Skeletal muscle satellite cell (primary cell): ENCODE data around the gene PSMD9.
A peak's percentile ranks its signal among the peaks of the same experiment; 100 is the strongest.
"Not testable (repeated sequence)": the region's sequence is repeated elsewhere in the genome, so short reads cannot be mapped to it uniquely, and the experiment has no call there.

ENCODE experiments used
- H3K27me3 ChIP-seq: 2 replicates; pipeline ENCODE4 v1.7.0; 2013; ENCODE audit warnings: low read length; ENCODE audit not compliant: control insufficient read depth, insufficient read depth
- H3K36me3 ChIP-seq: 2 replicates; pipeline ENCODE4 v1.7.0; 2013; ENCODE audit warnings: mild to moderate bottlenecking, control low read depth, low read length; ENCODE audit not compliant: insufficient read depth
- H3K4me1 ChIP-seq: 2 replicates; pipeline ENCODE4 v1.7.0; 2013; ENCODE audit warnings: low read length; ENCODE audit not compliant: control insufficient read depth, insufficient read depth
- H3K4me2 ChIP-seq: 2 replicates; pipeline ENCODE4 v1.7.0; 2013; ENCODE audit warnings: mild to moderate bottlenecking, low read length
- H3K4me3 ChIP-seq: 2 replicates; pipeline ENCODE4 v1.7.0; 2013; ENCODE audit warnings: low read length
- H3K9ac ChIP-seq: 2 replicates; pipeline ENCODE4 v1.7.0; 2013; ENCODE audit warnings: mild to moderate bottlenecking, low read depth, low read length, moderate library complexity
- H3K9me3 ChIP-seq: replicated peaks from 2 replicates; pipeline ENCODE4 v1.7.0; 2013; ENCODE audit warnings: mild to moderate bottlenecking, control low read depth, low read length

Gene PSMD9

DNA sequence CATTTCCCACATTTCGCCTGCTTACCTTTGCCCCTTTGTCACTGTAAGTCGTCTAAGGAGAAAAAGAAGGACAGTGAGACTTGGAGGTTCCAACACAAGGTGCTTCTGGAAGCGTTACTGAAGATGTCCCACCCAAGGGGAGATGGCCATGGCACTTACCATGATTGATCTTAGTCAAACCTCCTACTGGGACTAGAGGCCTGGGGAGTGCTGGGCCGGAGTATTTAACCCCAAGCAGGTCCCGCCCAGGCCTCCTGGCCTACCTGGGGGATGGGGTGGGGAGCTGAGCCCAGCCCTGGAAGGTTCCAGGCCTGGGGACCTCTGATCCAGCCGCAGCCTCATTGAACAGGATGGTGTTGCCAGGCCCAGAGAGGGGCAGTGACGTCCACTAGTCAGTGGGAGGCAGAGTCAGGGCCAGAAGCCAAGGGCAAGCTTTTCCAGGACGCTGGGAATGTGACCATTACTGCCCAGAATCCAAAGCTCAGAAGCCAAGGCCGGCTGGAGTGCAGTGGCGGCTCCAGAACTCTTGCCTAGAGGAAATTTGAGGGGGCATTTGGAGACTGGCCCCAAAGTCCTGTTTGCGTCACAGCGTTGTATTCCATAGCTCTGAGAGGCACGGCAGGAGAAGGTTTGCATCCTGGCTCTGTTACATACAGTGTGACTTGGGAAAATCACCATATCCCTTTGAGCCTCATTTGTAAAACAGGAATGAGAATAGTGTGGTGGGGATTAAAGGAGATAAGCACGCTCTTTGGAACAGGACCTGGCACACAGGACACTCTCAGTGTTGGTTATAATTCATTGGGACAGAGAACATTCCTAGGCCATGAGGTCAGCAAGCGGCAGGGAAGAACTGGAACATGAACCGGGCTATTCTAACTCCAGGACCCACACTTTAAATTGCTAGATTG lies 29.7 kb upstream of the PSMD9 start, which contains the start of gene HPD:
TSS of gene HPD (minus strand) at position 198 of the 911 bp plus-strand sequence. CDS start at position 162, 36 bp downstream.
- Histone ChIP-seq H3K4me3 (no peak within 1 kb of the TSS), H3K9me3 (no peaks in the 10 kb centered on the region), H3K9ac (peak within 1 kb of the TSS; percentile 47), H3K4me2 (peak within 1 kb of the TSS; percentile 51), H3K4me1 (peaks cover 24% of the 10 kb centered on the region), H3K27me3 (no peaks in the 10 kb centered on the region), H3K36me3 (no peaks in the 10 kb centered on the region)

DNA sequence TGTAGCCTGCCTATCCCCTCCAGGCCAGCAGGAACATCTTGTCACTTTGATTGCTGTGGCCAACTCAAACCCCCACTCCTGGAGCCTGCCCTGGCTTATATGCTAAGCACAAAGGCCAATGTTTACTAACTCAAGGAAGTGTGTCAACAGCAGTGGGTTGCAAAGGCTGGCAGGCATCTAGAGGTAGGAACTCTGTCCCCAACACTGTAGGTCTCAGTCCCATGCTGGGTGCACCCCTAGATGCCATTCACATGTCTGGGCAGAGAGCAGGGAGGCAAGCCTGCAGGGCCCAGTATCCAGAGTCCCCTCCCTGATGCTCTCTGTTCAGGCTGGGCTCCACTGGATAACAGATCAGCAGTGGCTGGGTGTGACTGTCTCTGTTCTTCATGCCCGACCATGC lies 28.3 kb upstream of the PSMD9 start:
- Histone ChIP-seq H3K4me1 (peaks cover 24% of the 10 kb centered on the region), H3K36me3 (no peaks in the 10 kb centered on the region), H3K27me3 (no peaks in the 10 kb centered on the region), H3K9me3 (no peaks in the 10 kb centered on the region), H3K9ac (no peak overlapping the region), H3K4me2 (no peak overlapping the region), H3K4me3 (no peak overlapping the region)

DNA sequence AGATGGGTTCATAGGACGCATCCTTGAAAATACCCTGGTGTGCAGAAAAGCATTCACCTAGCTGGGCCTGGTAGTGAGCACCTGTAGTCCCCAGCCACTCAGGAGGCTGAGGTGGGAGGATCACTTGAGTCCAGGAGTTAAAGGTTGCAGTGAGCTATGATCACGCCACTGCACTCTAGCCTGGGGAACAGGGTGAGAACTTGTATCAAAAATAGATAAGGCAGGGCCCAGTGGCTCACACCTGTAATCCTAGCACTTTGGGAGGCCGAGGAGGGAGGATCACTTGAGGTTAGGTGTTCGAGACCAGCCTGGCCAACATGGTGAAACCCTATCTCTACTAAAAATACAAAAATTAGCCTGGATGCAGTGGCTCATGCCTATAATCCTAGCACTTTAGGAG lies 27.9 kb upstream of the PSMD9 start:
- not testable (repeated sequence) for H3K27me3 ChIP-seq, H3K4me3 ChIP-seq, H3K9me3 ChIP-seq, H3K9ac ChIP-seq, H3K4me2 ChIP-seq, H3K36me3 ChIP-seq
- H3K4me1 ChIP-seq, result peaks cover 24% of the 10 kb centered on the region

DNA sequence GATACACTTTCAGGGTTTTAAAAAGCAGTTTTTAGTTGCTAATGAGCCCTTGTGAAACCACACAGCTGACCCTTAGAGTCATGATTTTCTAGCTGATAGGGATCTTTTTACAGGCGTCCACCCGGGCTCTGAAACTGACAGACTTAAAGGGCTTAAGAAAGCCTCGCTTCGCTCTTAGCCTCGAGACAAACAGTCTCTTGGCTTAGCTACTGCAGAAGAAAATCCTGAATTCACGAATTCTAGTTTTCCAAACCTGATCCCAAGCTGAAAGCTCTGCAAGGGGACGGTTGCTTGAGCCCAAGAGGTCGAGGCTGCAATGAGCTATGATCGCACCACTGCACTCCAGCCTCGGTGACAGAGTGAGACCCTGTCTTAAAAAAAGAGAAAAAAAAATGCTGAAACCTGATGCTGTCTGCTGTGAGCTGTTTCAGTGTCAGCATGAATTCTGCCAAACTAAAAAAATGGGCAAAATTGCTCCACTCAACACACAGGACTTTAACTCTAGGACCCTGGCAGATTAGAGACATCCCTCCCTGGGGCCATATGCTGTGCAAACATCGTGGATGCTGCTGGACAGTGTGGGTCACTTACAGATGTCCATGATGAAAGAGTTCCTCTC lies 26.8 kb upstream of the PSMD9 start:
- Histone ChIP-seq H3K4me3 (peak overlapping the region; percentile 57), H3K27me3 (no peaks in the 10 kb centered on the region), H3K9me3 (no peaks in the 10 kb centered on the region), H3K4me1 (peaks cover 24% of the 10 kb centered on the region), H3K9ac (peak overlapping the region; percentile 28), H3K36me3 (no peaks in the 10 kb centered on the region), H3K4me2 (peak overlapping the region; percentile 84)

GRCh38 chr12:121866331-121866730 lies 22.3 kb upstream of the PSMD9 start:
- Histone ChIP-seq H3K36me3 (no peaks in the 10 kb centered on the region), H3K9me3 (no peaks in the 10 kb centered on the region), H3K27me3 (no peaks in the 10 kb centered on the region), H3K4me1 (peaks cover 9% of the 10 kb centered on the region), H3K4me2 (no peak overlapping the region), H3K9ac (no peak overlapping the region), H3K4me3 (no peak overlapping the region)

DNA sequence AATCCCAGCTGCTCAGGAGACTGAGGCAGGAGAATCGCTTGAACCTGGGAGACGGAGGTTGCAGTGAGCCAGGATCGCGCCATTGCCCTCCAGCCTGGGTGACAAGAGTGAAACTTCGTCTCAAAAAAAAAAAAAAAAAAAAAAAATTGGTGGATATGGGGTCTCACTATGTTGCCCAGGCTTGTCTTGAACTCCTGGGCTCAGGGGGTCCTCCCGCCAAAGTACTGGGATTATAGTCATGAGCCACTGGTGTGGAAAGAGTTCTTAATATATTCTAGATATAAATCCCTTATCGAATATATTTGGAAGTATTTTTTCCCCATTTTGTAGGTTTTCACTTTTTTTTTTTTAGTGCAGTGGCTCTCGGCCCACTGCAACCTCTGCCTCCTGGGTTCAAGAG lies 19.4 kb upstream of the PSMD9 start:
- H3K27me3 ChIP-seq, H3K4me3 ChIP-seq, H3K36me3 ChIP-seq, H3K9me3 ChIP-seq, H3K4me2 ChIP-seq, H3K9ac ChIP-seq: not testable (repeated sequence)
- peaks cover 11% of the 10 kb centered on the region for H3K4me1 ChIP-seq

- no peaks in the 10 kb centered on the region for H3K36me3 ChIP-seq
- H3K4me3 ChIP-seq, result no peak overlapping the region
- H3K27me3 ChIP-seq, result no peaks in the 10 kb centered on the region
- H3K9ac ChIP-seq, result no peak overlapping the region
- H3K4me2 ChIP-seq, result no peak overlapping the region
- H3K9me3 ChIP-seq, result no peaks in the 10 kb centered on the region
- H3K4me1 ChIP-seq, result peaks cover 11% of the 10 kb centered on the region
Measured at GRCh38 chr12:121871467-121871866, 17.1 kb upstream of the PSMD9 start.

DNA sequence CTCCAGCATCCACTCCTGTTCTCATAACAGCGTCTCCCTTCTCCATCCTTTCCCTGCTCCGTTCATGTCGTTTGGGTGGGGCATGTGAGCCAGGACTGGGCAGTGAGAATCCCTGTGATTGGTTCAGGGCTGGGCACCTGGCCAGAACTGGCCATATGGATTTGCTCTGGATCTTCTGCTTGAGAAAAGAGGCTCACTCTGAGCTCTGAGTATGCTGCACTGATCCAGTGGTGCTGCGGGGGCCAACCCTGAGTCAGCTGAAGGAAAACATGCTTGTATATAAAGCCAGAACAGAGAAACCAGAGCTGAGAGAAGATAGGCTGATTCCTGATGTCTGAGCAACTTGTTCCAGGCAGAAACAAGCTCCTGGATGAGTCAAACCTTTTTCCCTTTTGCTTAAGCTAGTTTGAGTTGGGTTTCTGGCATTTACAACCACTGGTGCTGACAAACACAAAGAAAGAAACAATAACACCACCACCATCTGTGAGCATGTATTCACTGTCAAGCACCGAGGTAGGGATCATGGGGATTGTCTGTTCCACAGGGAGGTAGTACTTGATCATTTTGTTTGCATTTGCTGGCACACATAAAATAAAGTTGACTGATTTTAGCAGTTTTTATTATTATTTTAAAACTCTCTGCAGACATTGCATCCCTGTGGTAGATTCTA lies 15.9 kb upstream of the PSMD9 start:
- Histone ChIP-seq H3K4me1 (peaks cover 11% of the 10 kb centered on the region), H3K9me3 (no peaks in the 10 kb centered on the region), H3K4me2 (peak overlapping the region; percentile 51), H3K9ac (no peak overlapping the region), H3K27me3 (no peaks in the 10 kb centered on the region), H3K4me3 (no peak overlapping the region), H3K36me3 (no peaks in the 10 kb centered on the region)

DNA sequence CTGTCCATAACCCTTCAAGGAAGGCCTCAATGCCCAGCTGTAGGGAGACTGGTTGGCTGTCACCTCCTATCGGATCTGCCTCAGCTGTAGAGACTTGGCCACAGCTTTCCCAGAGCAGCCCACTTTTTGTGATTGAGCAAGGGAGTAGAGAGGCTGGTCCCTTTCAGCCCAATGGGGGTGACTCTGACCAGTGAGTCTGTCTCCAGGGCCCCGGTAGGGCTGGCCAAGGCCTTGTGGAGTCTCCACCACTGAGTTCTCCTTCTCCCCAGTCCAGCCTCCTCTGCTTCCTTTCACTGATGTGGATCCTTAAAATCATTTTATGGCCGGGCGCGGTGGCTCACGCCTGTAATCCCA lies 15.4 kb upstream of the PSMD9 start:
- Histone ChIP-seq H3K4me2 (peak overlapping the region; percentile 51), H3K36me3 (no peaks in the 10 kb centered on the region), H3K9me3 (no peaks in the 10 kb centered on the region), H3K4me3 (no peak overlapping the region), H3K27me3 (no peaks in the 10 kb centered on the region), H3K9ac (no peak overlapping the region), H3K4me1 (peaks cover 11% of the 10 kb centered on the region)

DNA sequence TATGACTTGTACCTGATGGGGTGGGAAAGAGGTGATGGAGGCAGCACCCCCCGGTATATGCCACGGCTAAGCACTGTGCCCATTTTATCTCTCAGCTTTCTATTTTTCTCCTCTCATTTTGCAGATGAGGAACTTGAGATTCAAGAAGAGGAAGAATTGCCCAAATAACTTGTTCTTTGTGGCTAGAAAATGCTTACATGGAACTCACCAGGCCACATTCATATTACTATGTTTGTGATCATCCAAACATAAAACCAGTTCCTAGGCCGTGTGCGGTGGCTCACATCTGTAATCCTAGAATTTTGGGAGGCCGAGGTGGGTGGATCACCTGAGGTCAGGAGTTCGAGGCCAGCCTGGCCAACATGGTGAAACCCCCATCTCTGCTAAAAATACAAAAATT lies 14.5 kb upstream of the PSMD9 start:
- no peak overlapping the region for H3K4me3 ChIP-seq
- H3K9ac ChIP-seq, result no peak overlapping the region
- no peaks in the 10 kb centered on the region for H3K36me3 ChIP-seq
- H3K9me3 ChIP-seq, result no peaks in the 10 kb centered on the region
- H3K27me3 ChIP-seq, result no peaks in the 10 kb centered on the region
- peaks cover 11% of the 10 kb centered on the region for H3K4me1 ChIP-seq
- H3K4me2 ChIP-seq, result no peak overlapping the region

GRCh38 chr12:121875582-121875981 lies 13.0 kb upstream of the PSMD9 start:
- H3K4me1 ChIP-seq, result peaks cover 11% of the 10 kb centered on the region
- no peaks in the 10 kb centered on the region for H3K36me3 ChIP-seq
- H3K4me3 ChIP-seq, result no peak overlapping the region
- H3K9me3 ChIP-seq, result no peaks in the 10 kb centered on the region
- H3K9ac ChIP-seq, result no peak overlapping the region
- no peaks in the 10 kb centered on the region for H3K27me3 ChIP-seq
- no peak overlapping the region for H3K4me2 ChIP-seq
